ENCODE results near the gene DCTN3.

The DCTN3 gene

GRCh38 chr9:34588671-34589635 lies 31.3 kb downstream of the DCTN3 start:
- peak; percentile 18 for DNase-seq

GRCh38 chr9:34587271-34587670 lies 33.0 kb downstream of the DCTN3 start:
- DNase-seq = no peak

GRCh38 chr9:34585946-34586669 lies 34.2 kb downstream of the DCTN3 start:
- DNase-seq = no peak

GRCh38 chr9:34584970-34585369 lies 35.3 kb downstream of the DCTN3 start:
- DNase-seq = no peak

GRCh38 chr9:34582787-34583186 lies 37.5 kb downstream of the DCTN3 start:
- DNase-seq = no peak

GRCh38 chr9:34581318-34581717 lies 39.0 kb downstream of the DCTN3 start:
- no peak for DNase-seq

- no peak for DNase-seq
Observed at GRCh38 chr9:34580358-34580757, 39.9 kb downstream of the DCTN3 start.

GRCh38 chr9:34579808-34580163 lies 40.5 kb downstream of the DCTN3 start:
- DNase-seq = no peak

- DNase-seq = peak; percentile 15
Observed at GRCh38 chr9:34579104-34579807, 41.0 kb downstream of the DCTN3 start.

GRCh38 chr9:34578241-34579103 lies 41.8 kb downstream of the DCTN3 start:
- DNase-seq = peak; percentile 47

GRCh38 chr9:34577400-34578240 lies 42.7 kb downstream of the DCTN3 start:
- no peak for DNase-seq

GRCh38 chr9:34576597-34577399 lies 43.5 kb downstream of the DCTN3 start:
- no peak for DNase-seq

- no peak for DNase-seq
Observed at GRCh38 chr9:34575862-34576596, 44.3 kb downstream of the DCTN3 start.

GRCh38 chr9:34575241-34575640 lies 45.1 kb downstream of the DCTN3 start:
- DNase-seq = no peak

GRCh38 chr9:34574571-34574970 lies 45.7 kb downstream of the DCTN3 start:
- no peak for DNase-seq

GRCh38 chr9:34573599-34574325 lies 46.5 kb downstream of the DCTN3 start:
- DNase-seq = no peak

GRCh38 chr9:34572628-34573027 lies 47.7 kb downstream of the DCTN3 start:
- no peak for DNase-seq

GRCh38 chr9:34572092-34572491 lies 48.2 kb downstream of the DCTN3 start:
- no peak for DNase-seq

- no peak for DNase-seq
Observed at GRCh38 chr9:34571481-34571810, 48.8 kb downstream of the DCTN3 start.

Measured in hematopoietic multipotent progenitor cell treated with erythropoietin and hydrocortisone succinate and interleukin-3 and kit ligand, for 4 days (in vitro differentiated cells).